SHP77 (cell line): Measurements from ENCODE around the gene KRTAP10-5.
"Not testable (repeated sequence)": the region's sequence is repeated elsewhere in the genome, so short reads cannot be mapped to it uniquely, and the experiment has no call there.

Source experiments
- DNase-seq, 2 experiments: peaks; one replicate each; lab custom pipeline; 2025; lab: John Stamatoyannopoulos, UW

The KRTAP10-5 gene

GRCh38 chr21:44571844-44572782, 8.3 kb downstream of the KRTAP10-5 start:
- DNase-seq = no peak

GRCh38 chr21:44571296-44571695, 9.1 kb downstream of the KRTAP10-5 start:
- DNase-seq = no peak

GRCh38 chr21:44569861-44570517, 10.4 kb downstream of the KRTAP10-5 start:
- DNase-seq = no peak

DNA sequence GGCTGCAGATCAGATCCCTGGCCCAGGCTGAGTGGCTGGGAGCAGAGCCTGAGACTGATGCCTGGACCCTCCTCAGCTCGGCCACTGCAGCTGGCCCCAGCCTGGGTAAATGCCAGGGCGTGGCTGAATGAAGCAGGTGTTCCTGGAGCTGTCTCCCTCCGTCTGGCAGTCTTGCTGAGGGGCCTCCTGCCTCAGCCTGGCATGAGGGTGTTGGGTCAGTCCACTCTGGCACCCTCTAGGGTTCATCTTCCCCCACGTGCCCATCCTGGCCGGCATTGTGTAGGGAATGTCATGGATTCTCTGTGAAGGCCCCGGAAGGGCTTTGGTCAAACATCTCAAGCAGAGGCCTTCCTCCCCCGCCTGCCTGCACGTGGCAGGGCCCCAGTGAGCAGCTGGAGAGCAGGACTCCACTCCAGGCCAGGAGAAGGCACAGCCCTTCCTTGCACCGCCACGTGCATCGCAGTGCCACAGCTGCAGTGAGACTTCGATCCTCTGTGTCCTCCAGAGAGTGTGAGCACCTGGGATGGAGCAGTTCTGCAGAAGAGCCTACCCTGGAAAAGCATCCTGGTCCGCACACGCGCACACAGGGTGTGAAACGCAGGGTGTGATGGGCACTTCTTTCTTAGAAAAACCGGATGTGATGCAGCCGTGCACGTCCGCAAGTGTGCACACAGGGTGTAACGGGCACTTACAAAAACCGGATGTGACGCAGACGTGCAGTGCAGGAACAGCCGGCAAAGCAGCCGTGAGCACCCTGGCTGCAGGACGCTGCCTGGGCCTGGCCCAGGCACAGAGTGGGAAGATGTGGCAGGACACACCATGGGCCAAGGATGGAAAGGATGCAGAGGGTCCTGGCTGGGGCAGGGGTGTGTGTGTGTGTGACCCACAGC, 11.5 kb downstream of the KRTAP10-5 start:
- peak; percentile 98 to 99 for DNase-seq

GRCh38 chr21:44568261-44568660, 12.1 kb downstream of the KRTAP10-5 start:
- DNase-seq = no peak

GRCh38 chr21:44567481-44568171, 12.8 kb downstream of the KRTAP10-5 start:
- no peak for DNase-seq

DNA sequence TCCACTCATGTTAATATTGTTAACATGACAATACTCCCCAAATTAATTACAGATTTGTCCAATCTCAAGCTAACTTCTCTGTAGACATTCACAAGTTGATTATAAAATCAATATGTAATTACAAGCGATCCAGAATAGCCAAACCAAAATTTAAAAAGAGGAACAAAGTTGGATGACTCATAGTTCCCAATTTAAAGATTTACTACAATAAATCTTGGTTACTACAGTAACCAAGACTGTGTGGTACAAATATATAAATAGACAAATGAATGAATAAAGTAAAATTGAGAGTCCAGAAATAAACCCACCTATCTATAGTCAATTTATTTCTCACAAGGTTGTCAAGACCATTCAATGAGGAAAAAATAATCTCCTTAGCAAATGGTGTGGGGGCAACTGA, 14.0 kb downstream of the KRTAP10-5 start:
- DNase-seq = no peak

GRCh38 chr21:44564886-44565598, 15.4 kb downstream of the KRTAP10-5 start:
- no peak for DNase-seq

- no peak for DNase-seq
These were observed 16.3 kb downstream of the KRTAP10-5 start for GRCh38 chr21:44564099-44564498.

- no peak for DNase-seq
These were observed 21.7 kb downstream of the KRTAP10-5 start, which contains the start of gene KRTAP10-3 for GRCh38 chr21:44558695-44559094. KRTAP10-3 (minus strand) TSS chr21:44558795; CDS start chr21:44558715, 80 bp downstream.

DNA sequence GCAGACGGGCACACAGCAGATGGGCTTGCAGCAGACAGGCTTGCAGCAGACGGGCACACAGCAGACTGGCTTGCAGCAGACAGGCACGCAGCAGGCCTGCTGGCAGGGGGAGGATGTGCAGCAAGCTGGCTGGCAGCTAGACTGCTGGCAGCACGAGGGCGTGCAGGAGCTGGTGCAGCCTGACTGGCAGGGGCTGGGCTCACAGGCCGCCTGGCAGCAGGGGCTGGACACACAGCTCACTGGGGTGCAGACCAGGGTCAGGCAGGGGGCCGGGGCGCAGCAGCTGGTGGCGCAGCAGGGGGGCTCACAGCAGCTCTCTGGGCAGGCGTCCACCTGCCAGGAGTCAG, 22.1 kb downstream of the KRTAP10-5 start:
- DNase-seq = not testable (repeated sequence)

- DNase-seq = no peak
These were observed 22.7 kb downstream of the KRTAP10-5 start for GRCh38 chr21:44557491-44558328.

- no peak for DNase-seq
These were observed 23.5 kb downstream of the KRTAP10-5 start for GRCh38 chr21:44556879-44557278.

GRCh38 chr21:44555200-44555875, 25.1 kb downstream of the KRTAP10-5 start:
- no peak for DNase-seq

DNA sequence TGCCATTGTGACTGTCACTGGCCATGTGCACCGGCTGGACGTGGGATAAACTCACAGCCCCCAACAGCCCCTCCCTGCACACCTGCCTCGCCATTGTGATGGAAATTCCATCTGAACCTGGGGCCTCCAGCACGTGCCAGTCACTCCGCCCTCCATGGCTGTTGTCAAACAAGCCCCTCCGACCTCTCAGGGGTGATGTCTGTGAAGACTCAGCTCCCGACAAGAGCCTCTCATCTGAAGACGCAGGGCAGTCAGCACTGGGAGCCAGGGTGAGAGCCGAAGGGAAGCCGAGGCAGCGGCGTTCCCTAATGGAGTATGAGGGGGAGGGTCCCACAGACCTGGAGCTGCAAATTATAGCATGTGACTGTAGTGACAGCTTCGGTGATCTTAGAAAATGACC, 27.7 kb downstream of the KRTAP10-5 start:
- no peak for DNase-seq

DNA sequence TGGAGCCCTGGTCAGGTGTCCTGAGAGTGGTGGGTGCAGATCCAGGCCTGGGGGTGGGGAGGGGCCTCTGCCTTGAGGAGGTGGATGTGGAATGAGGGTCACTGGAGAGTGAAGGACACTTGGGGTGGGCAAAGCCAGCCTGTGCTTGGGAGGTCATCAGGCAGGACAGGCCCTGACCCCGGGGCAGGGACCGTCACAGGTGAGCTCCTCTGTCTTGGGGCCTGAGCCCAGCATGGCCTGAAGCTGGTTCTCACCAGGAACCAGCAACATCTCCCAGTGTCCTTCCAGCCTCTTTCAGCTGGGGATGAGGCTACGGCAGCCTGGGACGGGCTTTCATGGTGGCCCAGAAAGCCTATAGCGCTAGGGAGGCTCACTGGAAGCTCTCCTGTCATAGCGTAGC, 28.3 kb downstream of the KRTAP10-5 start:
- no peak for DNase-seq

- no peak for DNase-seq
These were observed 29.0 kb downstream of the KRTAP10-5 start, which contains the start of gene KRTAP10-2 for GRCh38 chr21:44551340-44551961. KRTAP10-2 (minus strand) TSS chr21:44551505; CDS start chr21:44551458, 47 bp downstream.

DNA sequence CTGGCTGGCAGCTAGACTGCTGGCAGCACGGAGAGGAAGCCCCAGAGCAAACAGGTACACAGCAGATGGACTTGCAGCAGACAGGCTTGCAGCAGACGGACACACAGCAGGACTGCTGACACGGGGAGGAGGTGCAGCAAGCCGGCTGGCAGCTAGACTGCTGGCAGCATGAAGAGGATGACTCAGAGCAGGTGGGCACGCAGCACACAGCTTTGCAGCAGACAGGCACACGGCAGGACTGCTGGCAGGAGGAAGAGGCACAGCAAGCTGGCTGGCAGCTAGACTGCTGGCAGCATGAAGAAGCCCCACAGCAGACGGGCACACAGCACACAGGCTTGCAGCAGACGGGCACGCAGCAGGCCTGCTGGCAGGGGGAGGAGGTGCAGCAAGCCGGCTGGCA, 29.6 kb downstream of the KRTAP10-5 start:
- DNase-seq = no peak

- not testable (repeated sequence) for DNase-seq
These were observed 30.1 kb downstream of the KRTAP10-5 start for GRCh38 chr21:44550285-44550684.
